GM23338 (cell line): ENCODE measurements around the gene SLIT1. TPM values are rescaled to one million over a fixed set of nuclear protein-coding genes. Genes with fewer than 3 reads are reported as not detected.
A peak's percentile ranks its signal among the peaks of the same experiment; 100 is the strongest.

ENCODE experiments used
- ATAC-seq: fragments of 200-7000 bp; cut with Tn5 transposase; 3 replicates; pipeline ENCODE4 v1.9.1; 2020
- DNase-seq: peaks from one replicate; pipeline ENCODE4 v3.0.0-alpha.2; 2015; ENCODE audit warnings: low spot score
- H2AFZ ChIP-seq: fragments of 200-600 bp; sonication (generic); 2 replicates; pipeline ENCODE4 v1.8.0; 2016; ENCODE audit warnings: antibody characterized with exemption, mild to moderate bottlenecking, moderate library complexity
- H3F3A ChIP-seq: fragments of 200-600 bp; sonication (generic); replicated peaks from 2 replicates; pipeline ENCODE4 v1.8.0; 2017; ENCODE audit warnings: antibody characterized with exemption, mixed run types, low read depth
- H3K27ac ChIP-seq: fragments of 200-600 bp; sonication (generic); 2 replicates; pipeline ENCODE4 v1.6.1; 2016; ENCODE audit warnings: low read depth
- H3K27me3 ChIP-seq: fragments of 200-600 bp; sonication (generic); 2 replicates; pipeline ENCODE4 v1.8.0; 2016; ENCODE audit warnings: mild to moderate bottlenecking, mixed run types, moderate library complexity; ENCODE audit not compliant: insufficient read depth
- H3K36me3 ChIP-seq: fragments of 200-600 bp; sonication (generic); 2 replicates; pipeline ENCODE4 v1.8.0; 2016; ENCODE audit warnings: mild to moderate bottlenecking; ENCODE audit not compliant: insufficient read depth
- H3K4me1 ChIP-seq: fragments of 200-600 bp; sonication (generic); 2 replicates; pipeline ENCODE4 v1.8.0; 2016; ENCODE audit warnings: mild to moderate bottlenecking, moderate library complexity; ENCODE audit not compliant: insufficient read depth
- H3K4me2 ChIP-seq: fragments of 200-600 bp; sonication (generic); 2 replicates; pipeline ENCODE4 v1.7.1; 2017; ENCODE audit warnings: mixed run types
- H3K4me3 ChIP-seq: fragments of 200-600 bp; sonication (generic); 2 replicates; pipeline ENCODE4 v1.6.1; 2016; ENCODE audit warnings: mixed run types
- H3K79me2 ChIP-seq: fragments of 200-600 bp; sonication (generic); replicated peaks from 2 replicates; pipeline ENCODE4 v1.8.0; 2017; ENCODE audit warnings: mild to moderate bottlenecking; ENCODE audit not compliant: insufficient read depth
- H3K9me2 ChIP-seq: fragments of 200-600 bp; sonication (generic); 2 replicates; pipeline ENCODE4 v1.8.0; 2017; ENCODE audit not compliant: insufficient read depth
- H4K20me1 ChIP-seq: fragments of 200-600 bp; sonication (generic); replicated peaks from 2 replicates; pipeline ENCODE4 v1.8.0; 2017; ENCODE audit warnings: mild to moderate bottlenecking; ENCODE audit not compliant: insufficient read depth
- H3K27ac Mint-ChIP-seq: 2 replicates; pipeline ENCODE4 v1.8.0; 2020; ENCODE audit warnings: inconsistent platforms, mild to moderate bottlenecking, moderate library complexity, mixed read lengths
- H3K27me3 Mint-ChIP-seq: 3 replicates; pipeline ENCODE4 v1.8.0; 2022; ENCODE audit warnings: low read depth, mild to moderate bottlenecking, moderate library complexity, mixed read lengths, inconsistent platforms; ENCODE audit not compliant: insufficient read depth, poor library complexity
- H3K36me3 Mint-ChIP-seq: 3 replicates; pipeline ENCODE4 v1.8.0; 2021; ENCODE audit warnings: low read depth, mild to moderate bottlenecking, inconsistent platforms, moderate library complexity, mixed read lengths
- H3K4me1 Mint-ChIP-seq: 3 replicates; pipeline ENCODE4 v1.8.0; 2020; ENCODE audit warnings: mild to moderate bottlenecking, inconsistent platforms, mixed read lengths
- H3K4me3 Mint-ChIP-seq: 3 replicates; pipeline ENCODE4 v1.8.0; 2021; ENCODE audit warnings: moderate library complexity, mild to moderate bottlenecking, inconsistent platforms, mixed read lengths
- H3K9me3 Mint-ChIP-seq: 3 replicates; pipeline ENCODE4 v1.8.0; 2020; ENCODE audit warnings: moderate library complexity, mild to moderate bottlenecking, inconsistent platforms, mixed read lengths
- polyA plus RNA-seq: library from polyadenylated mRNA; unstranded; fragments of >200 nt; fragmentation: Nextera tagmentation; extraction: Ambion mirVana; gene quantifications from 2 replicates; pipeline ENCODE4 v1.2.1, GENCODE V29; 2016
- total RNA-seq: library from RNA; depleted of rRNA; stranded (reverse); fragments of >200 nt; shearing (Covaris generic); gene quantifications from 2 replicates; pipeline ENCODE4 v1.2.3, GENCODE V29; 2014
- TF ChIP-seq, protein P1 (sequence below): IDR thresholded peaks from one replicate; pipeline ENCODE4 v1.6.1; 2018; ENCODE audit warnings: antibody characterized with exemption; ENCODE audit not compliant: unreplicated experiment
- TF ChIP-seq, protein P2 (sequence below), 2 experiments: fragments of 200-600 bp in 1 of 2; sonication (generic) in 1 of 2; conservative IDR thresholded peaks; 2 replicates each; pipeline versions ENCODE4 v1.5.1 to v1.6.1; 2016 to 2017; ENCODE audit warnings: antibody characterized with exemption in 2 of 2, low read depth in 2 of 2, mild to moderate bottlenecking in 2 of 2, moderate library complexity in 1 of 2
- TF ChIP-seq, protein P3 (sequence below): fragments of 250-450 bp; sonication (Bioruptor Pico); IDR thresholded peaks from 2 replicates; pipeline ENCODE4 v1.5.0; 2020; ENCODE audit warnings: mild to moderate bottlenecking, moderate library complexity

Gene SLIT1
- total and polyA plus RNA-seq, 2 experiments from 2014 or later = 0.76 to 1.7 TPM

DNA sequence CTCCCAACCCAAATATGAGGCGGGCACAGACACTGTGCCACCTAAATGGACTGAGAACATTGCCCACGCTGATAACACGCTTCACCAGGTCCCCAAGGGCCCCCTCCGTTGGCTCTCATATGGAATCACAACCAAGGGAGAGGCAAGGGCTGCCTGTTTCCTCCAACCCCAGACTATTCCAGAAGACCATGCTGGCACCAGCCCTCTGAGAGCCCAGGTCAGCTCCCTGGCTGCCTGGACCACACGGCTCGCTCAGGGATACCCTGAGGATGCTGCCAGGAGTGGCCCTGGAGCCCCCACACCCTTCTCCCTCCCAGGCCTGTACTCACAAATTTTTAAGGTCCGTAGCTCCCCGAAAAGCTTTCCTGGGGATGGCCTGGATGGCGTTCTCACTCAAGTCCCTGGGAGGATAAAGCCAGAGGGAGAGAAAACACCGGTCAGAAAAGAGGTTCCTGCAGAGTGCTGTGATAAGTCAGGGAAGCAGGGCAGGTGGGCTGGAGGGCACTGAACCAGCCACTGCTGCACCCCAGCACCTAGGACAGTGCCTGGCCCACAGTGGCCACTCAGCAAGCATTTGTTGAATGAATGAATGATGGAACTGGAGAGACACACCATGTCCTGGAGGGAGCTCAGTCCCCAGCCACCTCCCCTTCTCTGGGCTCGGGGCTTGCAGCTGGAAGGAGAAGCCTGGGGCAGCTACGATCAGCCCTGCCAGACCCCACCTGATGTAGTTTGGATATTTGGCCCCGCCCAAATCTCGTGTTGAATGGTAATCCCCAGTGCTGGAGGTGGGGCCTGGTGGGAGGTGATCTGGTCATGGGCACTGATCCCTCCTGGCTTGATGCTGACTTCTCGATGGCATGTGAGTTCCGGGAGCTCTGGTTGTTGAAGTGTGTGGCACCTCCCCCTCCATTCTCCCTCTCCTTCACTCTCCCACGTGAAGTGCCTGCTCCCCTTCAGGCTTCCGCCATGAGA lies 119.8 kb downstream of the SLIT1 start:
- H4K20me1 ChIP-seq = no peaks in the 10 kb centered on the region
- H3K79me2 ChIP-seq = no peaks in the 10 kb centered on the region
- Mint-ChIP-seq H3K4me1 (peaks cover 19% of the 10 kb centered on the region), H3K27ac (no peak overlapping the region), H3K27me3 (peaks cover 11% of the 10 kb centered on the region), H3K36me3 (no peaks in the 10 kb centered on the region), H3K4me3 (no peak overlapping the region), H3K9me3 (peaks cover 7% of the 10 kb centered on the region)
- H3K4me1 ChIP-seq = peaks cover 6% of the 10 kb centered on the region; the same call in 1 of the 2 replicates
- no peaks in the 10 kb centered on the region for H3K9me2 ChIP-seq
- TF ChIP-seq, protein P1, sequence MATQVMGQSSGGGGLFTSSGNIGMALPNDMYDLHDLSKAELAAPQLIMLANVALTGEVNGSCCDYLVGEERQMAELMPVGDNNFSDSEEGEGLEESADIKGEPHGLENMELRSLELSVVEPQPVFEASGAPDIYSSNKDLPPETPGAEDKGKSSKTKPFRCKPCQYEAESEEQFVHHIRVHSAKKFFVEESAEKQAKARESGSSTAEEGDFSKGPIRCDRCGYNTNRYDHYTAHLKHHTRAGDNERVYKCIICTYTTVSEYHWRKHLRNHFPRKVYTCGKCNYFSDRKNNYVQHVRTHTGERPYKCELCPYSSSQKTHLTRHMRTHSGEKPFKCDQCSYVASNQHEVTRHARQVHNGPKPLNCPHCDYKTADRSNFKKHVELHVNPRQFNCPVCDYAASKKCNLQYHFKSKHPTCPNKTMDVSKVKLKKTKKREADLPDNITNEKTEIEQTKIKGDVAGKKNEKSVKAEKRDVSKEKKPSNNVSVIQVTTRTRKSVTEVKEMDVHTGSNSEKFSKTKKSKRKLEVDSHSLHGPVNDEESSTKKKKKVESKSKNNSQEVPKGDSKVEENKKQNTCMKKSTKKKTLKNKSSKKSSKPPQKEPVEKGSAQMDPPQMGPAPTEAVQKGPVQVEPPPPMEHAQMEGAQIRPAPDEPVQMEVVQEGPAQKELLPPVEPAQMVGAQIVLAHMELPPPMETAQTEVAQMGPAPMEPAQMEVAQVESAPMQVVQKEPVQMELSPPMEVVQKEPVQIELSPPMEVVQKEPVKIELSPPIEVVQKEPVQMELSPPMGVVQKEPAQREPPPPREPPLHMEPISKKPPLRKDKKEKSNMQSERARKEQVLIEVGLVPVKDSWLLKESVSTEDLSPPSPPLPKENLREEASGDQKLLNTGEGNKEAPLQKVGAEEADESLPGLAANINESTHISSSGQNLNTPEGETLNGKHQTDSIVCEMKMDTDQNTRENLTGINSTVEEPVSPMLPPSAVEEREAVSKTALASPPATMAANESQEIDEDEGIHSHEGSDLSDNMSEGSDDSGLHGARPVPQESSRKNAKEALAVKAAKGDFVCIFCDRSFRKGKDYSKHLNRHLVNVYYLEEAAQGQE = peak; percentile 44
- TF ChIP-seq, protein P2, sequence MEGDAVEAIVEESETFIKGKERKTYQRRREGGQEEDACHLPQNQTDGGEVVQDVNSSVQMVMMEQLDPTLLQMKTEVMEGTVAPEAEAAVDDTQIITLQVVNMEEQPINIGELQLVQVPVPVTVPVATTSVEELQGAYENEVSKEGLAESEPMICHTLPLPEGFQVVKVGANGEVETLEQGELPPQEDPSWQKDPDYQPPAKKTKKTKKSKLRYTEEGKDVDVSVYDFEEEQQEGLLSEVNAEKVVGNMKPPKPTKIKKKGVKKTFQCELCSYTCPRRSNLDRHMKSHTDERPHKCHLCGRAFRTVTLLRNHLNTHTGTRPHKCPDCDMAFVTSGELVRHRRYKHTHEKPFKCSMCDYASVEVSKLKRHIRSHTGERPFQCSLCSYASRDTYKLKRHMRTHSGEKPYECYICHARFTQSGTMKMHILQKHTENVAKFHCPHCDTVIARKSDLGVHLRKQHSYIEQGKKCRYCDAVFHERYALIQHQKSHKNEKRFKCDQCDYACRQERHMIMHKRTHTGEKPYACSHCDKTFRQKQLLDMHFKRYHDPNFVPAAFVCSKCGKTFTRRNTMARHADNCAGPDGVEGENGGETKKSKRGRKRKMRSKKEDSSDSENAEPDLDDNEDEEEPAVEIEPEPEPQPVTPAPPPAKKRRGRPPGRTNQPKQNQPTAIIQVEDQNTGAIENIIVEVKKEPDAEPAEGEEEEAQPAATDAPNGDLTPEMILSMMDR (conservative IDR thresholded peaks at IDR 0.05; ENCODE audit: low read depth in 2 of 2) = no peak
- TF ChIP-seq, protein P3, sequence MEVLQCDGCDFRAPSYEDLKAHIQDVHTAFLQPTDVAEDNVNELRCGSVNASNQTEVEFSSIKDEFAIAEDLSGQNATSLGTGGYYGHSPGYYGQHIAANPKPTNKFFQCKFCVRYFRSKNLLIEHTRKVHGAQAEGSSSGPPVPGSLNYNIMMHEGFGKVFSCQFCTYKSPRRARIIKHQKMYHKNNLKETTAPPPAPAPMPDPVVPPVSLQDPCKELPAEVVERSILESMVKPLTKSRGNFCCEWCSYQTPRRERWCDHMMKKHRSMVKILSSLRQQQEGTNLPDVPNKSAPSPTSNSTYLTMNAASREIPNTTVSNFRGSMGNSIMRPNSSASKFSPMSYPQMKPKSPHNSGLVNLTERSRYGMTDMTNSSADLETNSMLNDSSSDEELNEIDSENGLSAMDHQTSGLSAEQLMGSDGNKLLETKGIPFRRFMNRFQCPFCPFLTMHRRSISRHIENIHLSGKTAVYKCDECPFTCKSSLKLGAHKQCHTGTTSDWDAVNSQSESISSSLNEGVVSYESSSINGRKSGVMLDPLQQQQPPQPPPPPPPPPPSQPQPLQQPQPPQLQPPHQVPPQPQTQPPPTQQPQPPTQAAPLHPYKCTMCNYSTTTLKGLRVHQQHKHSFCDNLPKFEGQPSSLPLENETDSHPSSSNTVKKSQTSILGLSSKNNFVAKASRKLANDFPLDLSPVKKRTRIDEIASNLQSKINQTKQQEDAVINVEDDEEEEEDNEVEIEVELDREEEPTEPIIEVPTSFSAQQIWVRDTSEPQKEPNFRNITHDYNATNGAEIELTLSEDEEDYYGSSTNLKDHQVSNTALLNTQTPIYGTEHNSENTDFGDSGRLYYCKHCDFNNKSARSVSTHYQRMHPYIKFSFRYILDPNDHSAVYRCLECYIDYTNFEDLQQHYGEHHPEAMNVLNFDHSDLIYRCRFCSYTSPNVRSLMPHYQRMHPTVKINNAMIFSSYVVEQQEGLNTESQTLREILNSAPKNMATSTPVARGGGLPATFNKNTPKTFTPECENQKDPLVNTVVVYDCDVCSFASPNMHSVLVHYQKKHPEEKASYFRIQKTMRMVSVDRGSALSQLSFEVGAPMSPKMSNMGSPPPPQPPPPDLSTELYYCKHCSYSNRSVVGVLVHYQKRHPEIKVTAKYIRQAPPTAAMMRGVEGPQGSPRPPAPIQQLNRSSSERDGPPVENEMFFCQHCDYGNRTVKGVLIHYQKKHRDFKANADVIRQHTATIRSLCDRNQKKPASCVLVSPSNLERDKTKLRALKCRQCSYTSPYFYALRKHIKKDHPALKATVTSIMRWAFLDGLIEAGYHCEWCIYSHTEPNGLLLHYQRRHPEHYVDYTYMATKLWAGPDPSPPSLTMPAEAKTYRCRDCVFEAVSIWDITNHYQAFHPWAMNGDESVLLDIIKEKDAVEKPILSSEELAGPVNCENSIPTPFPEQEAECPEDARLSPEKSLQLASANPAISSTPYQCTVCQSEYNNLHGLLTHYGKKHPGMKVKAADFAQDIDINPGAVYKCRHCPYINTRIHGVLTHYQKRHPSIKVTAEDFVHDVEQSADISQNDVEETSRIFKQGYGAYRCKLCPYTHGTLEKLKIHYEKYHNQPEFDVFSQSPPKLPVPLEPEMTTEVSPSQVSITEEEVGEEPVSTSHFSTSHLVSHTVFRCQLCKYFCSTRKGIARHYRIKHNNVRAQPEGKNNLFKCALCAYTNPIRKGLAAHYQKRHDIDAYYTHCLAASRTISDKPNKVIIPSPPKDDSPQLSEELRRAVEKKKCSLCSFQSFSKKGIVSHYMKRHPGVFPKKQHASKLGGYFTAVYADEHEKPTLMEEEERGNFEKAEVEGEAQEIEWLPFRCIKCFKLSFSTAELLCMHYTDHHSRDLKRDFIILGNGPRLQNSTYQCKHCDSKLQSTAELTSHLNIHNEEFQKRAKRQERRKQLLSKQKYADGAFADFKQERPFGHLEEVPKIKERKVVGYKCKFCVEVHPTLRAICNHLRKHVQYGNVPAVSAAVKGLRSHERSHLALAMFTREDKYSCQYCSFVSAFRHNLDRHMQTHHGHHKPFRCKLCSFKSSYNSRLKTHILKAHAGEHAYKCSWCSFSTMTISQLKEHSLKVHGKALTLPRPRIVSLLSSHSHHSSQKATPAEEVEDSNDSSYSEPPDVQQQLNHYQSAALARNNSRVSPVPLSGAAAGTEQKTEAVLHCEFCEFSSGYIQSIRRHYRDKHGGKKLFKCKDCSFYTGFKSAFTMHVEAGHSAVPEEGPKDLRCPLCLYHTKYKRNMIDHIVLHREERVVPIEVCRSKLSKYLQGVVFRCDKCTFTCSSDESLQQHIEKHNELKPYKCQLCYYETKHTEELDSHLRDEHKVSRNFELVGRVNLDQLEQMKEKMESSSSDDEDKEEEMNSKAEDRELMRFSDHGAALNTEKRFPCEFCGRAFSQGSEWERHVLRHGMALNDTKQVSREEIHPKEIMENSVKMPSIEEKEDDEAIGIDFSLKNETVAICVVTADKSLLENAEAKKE (CRISPR knock-in tag) = no peak
- peak; percentile 54 for ATAC-seq
- no peak overlapping the region for H3K4me2 ChIP-seq
- H3K27ac ChIP-seq = no peak overlapping the region
- no peaks in the 10 kb centered on the region for H3K36me3 ChIP-seq
- no peak overlapping the region for H3K4me3 ChIP-seq
- DNase-seq = peak; percentile 67
- no peaks in the 10 kb centered on the region for H3F3A ChIP-seq
- H2AFZ ChIP-seq = no peak overlapping the region
- no peaks in the 10 kb centered on the region for H3K27me3 ChIP-seq
